IPS DF 6.9 (cell line): ENCODE measurements around the gene TXLNG.

Source experiments
- DNase-seq: peaks from one replicate; pipeline ENCODE4 v3.0.0-alpha.2; 2013; ENCODE audit warnings: low read depth, low spot score
- H3K27ac ChIP-seq: one replicate; pipeline ENCODE4 v1.5.1; 2013; ENCODE audit warnings: low read length, control low read depth
- H3K27me3 ChIP-seq: 2 replicates; pipeline ENCODE4 v1.6.1; 2013; ENCODE audit warnings: mild to moderate bottlenecking, low read length; ENCODE audit not compliant: control insufficient read depth, insufficient read depth
- H3K36me3 ChIP-seq: 2 replicates; pipeline ENCODE4 v1.6.1; 2013; ENCODE audit warnings: low read length; ENCODE audit not compliant: control insufficient read depth, insufficient read depth
- H3K4me1 ChIP-seq: 2 replicates; pipeline ENCODE4 v1.6.1; 2013; ENCODE audit warnings: low read length; ENCODE audit not compliant: control insufficient read depth, insufficient read depth
- H3K4me3 ChIP-seq: 2 replicates; pipeline ENCODE4 v1.5.1; 2013; ENCODE audit warnings: mild to moderate bottlenecking, low read length
- H3K9me3 ChIP-seq: 2 replicates; pipeline ENCODE4 v1.6.1; 2013; ENCODE audit warnings: low read length, inconsistent platforms; ENCODE audit not compliant: control insufficient read depth, insufficient read depth
- WGBS: extraction: QIAGEN DNeasy Blood & Tissue Kit; methylation state at CpG from one replicate; pipeline ENCODE4 v1.1.7; 2013; ENCODE audit warnings: mixed read lengths, missing lambda C conversion rate; ENCODE audit not compliant: insufficient read length, insufficient coverage; 5-methylcytosine and 5-hydroxymethylcytosine counted together

TXLNG gene

DNA sequence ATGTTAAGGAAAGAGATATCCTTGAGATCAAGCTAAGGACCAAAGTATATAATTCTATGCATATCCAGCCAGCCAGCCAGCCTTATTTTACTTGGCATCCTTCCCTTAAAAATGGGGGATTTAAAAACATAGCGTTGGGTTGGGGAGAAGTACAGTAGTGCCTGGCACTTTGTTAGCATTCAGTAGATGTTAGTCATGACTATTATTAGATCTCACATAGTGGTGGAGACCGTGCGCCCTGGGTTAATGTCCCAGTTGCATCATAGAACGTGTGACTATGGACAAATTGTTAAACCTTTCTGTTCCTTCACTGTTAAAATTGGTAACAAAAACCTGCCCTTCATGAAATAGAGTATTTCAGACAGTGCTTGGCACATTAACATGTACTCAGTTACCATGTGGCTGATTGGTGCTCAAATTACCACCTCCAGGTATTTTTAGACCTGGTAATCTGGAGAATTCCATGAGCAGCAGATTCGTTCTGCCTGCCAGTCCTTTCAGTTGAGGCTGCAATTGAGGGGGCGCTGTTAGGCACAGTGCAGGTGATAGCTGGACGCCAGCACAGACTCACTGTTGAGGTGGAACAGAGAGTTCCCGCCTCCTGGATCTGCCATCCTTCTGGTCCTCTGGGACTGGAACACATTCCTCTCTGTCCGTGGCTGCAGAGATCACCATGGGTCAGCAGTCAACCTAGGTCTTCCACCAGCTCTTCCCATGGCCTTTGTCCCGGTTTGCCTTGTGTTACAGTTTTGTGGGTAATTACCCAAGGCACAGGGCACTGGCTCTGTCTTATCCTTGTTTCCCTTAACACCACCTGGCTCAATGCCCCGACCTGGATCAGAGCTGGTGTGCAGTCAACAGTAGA is 52.2 kb downstream of the TXLNG start:
- Histone ChIP-seq H3K27me3 (no peaks in the 10 kb centered on the region), H3K9me3 (no peaks in the 10 kb centered on the region), H3K27ac (no peak overlapping the region), H3K4me1 (no peaks in the 10 kb centered on the region), H3K36me3 (peaks cover 15% of the 10 kb centered on the region; the same call in 1 of the 2 replicates), H3K4me3 (no peak overlapping the region)
- no peak for DNase-seq
- WGBS = no CpG with 5 or more reads among the region's 11 CpGs

DNA sequence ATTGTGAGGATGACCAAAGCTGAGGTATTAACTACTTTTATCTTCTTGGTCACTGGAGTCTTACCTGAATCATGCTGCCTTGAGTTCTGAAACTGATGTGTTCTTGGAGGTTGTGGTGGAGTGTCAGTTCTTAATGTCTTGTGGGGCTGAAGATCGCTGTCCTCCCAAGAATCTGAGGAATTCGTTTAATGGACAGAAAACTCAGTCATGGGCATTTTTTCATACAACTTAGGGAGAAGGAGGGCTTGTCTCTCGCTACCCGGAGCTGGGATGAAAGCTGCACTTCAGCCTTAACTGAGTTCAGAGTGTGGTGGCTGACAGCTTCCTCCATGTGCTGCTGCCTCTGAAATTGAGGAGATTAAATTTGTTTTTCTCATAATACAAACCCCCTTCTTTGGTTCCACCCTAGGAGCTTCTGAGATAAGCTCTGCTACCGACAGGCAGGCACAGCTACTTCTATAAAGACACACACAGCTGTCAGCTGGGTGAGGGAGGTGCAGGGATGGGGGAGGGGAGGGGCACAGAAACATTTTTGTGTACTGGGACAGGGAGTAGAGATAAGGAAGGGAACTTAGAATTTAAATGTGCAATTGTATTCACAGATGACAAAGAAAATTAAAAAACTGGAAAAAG is 53.1 kb downstream of the TXLNG start:
- Histone ChIP-seq H3K27ac (no peak overlapping the region), H3K9me3 (no peaks in the 10 kb centered on the region), H3K4me3 (no peak overlapping the region), H3K36me3 (peaks cover 14% of the 10 kb centered on the region; the same call in 1 of the 2 replicates), H3K4me1 (no peaks in the 10 kb centered on the region), H3K27me3 (no peaks in the 10 kb centered on the region)
- DNase-seq = no peak
- WGBS = no CpG with 5 or more reads among the region's 5 CpGs

DNA sequence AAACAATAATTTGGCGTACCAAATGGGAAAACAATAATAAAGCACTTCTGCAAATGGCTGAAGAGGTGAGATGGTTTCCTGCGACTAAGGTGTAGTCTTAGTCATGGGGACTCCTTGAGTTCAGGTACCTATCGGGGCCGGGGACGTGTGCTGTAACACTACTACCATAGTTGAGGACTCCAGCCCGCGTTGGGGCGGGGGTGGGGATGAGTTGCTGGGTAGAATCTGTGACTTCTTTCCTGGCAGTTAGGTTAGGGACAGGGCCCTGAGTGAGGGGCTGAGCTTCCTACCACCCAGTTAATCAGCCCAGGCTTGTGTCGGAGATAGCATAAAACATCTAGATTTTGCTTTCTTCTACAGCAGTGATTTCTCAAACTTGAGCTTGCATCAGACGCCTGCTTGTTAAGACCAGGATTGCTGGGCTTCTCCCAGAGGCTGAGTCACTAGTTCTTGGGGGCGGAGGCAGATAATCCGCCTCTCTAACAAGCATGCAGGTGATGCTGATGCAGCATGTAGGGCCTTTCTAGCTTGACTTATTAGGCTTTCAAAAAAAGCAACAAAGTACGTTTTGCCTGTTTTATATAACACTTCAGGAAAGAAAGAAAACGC is 53.7 kb downstream of the TXLNG start:
- Histone ChIP-seq H3K4me1 (no peaks in the 10 kb centered on the region), H3K27me3 (no peaks in the 10 kb centered on the region), H3K27ac (no peak overlapping the region), H3K4me3 (no peak overlapping the region), H3K9me3 (no peaks in the 10 kb centered on the region), H3K36me3 (peaks cover 13% of the 10 kb centered on the region; the same call in 1 of the 2 replicates)
- no peak for DNase-seq
- WGBS = no CpG with 5 or more reads among the region's 14 CpGs

DNA sequence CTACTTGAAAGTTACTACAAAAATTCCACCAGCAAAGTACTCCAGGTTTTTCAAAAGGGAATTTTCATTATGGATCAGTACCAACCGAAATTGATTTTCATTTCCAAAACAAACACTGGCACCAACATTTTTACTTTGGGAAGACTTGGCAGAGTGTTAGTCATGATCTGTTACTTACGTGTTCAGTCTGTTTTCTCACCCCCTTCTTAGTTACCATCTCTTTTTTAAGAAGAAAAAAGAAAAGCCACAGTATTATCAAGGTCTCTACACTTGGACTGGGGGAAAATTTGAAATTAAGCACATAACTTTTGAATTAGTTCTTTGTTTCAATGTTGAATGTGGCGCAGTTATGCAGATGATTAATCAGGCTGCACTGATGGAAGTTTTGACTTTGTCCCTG is 56.4 kb downstream of the TXLNG start:
- no CpG with 5 or more reads among the region's 3 CpGs for WGBS
- no peak overlapping the region for H3K27ac ChIP-seq
- DNase-seq = no peak

DNA sequence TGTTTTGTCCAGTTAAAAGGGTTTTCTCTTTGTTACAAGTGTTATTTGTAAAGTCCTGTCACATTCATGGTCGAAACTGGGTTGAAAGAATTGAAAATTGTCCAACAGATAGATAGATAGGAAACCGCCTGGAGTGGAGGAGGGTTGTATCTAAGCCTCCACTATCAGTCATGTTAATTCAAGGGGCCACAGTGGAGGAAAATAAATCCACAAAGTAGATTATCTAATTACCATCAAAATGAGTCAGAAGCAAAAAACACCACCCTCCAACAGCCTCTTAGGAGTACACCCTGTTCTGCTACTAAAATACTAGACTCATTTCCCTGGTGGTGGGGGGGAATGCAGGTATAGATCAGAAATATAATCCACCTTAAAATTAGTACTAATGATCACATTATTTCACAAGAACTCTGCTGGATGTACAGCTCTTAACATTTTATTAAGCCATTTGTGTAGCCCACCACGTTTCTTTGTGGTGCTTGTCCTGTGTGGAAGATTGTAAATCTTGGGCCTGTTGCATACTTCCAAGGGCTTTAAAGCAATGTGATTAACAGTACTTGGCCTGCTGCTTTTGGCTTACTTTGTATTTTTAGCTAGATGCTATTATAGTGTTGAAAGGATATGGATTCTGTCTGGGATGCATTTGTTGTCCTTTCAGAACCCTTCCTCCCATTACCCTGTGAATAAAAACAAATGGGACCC is 57.1 kb downstream of the TXLNG start:
- Histone ChIP-seq H3K4me3 (no peak overlapping the region), H3K36me3 (peaks cover 9% of the 10 kb centered on the region; the same call in 1 of the 2 replicates), H3K27me3 (no peaks in the 10 kb centered on the region), H3K27ac (no peak overlapping the region), H3K9me3 (no peaks in the 10 kb centered on the region), H3K4me1 (no peaks in the 10 kb centered on the region)
- no peak for DNase-seq
- no CpG with 5 or more reads among the region's 3 CpGs for WGBS

More for the DNA sequence above, 56.4 kb downstream of the TXLNG start:
- no peak overlapping the region for H3K4me3 ChIP-seq
- no peaks in the 10 kb centered on the region for H3K9me3 ChIP-seq
- H3K36me3 ChIP-seq = peaks cover 9% of the 10 kb centered on the region; the same call in 1 of the 2 replicates
- no peaks in the 10 kb centered on the region for H3K27me3 ChIP-seq
- H3K4me1 ChIP-seq = no peaks in the 10 kb centered on the region

DNA sequence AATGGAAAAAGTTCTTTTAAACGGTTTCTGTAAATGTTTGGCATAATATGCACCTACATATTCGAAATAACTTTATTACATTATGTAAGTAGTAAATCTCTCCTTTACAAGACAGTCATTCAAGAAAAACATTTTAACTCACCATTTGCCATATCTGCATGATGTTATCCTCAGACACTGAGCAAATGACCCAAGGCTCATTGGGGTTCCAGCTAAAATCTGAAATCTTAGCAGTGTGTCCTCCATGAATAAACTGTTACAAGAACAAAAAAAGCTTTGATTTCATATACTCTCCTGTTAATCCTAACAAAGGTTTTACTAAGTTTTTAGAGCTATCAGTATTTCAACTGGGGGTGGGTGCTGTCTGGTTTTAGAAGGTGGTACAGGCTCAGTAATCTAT is 59.4 kb downstream of the TXLNG start:
- Histone ChIP-seq H3K27me3 (no peaks in the 10 kb centered on the region), H3K36me3 (peaks cover 3% of the 10 kb centered on the region; the same call in 1 of the 2 replicates), H3K9me3 (no peaks in the 10 kb centered on the region), H3K4me1 (no peaks in the 10 kb centered on the region), H3K4me3 (no peak overlapping the region), H3K27ac (no peak overlapping the region)
- no peak for DNase-seq
- WGBS = no CpG with 5 or more reads among the region's 2 CpGs

DNA sequence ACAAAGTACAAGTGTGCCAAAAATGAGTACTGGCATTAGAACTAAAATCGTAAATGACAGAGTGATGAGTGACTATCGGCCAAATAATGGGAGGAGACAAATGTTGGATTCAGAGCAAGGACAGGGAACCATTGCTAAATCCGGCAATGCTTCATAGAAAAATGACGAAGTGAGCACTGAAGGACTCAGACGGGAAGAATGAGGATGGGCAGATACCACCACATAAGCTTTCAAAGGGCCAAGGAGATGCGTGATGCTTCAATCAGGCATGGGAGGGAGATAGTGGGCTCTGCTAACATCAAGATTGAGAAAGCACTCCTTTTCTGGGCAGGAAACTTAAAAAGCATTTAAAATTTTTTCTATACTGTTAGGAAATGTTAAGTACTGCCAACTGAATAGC is 62.3 kb downstream of the TXLNG start:
- Histone ChIP-seq H3K4me3 (no peak overlapping the region), H3K9me3 (no peaks in the 10 kb centered on the region), H3K4me1 (no peaks in the 10 kb centered on the region), H3K36me3 (peaks cover 4% of the 10 kb centered on the region; the same call in 1 of the 2 replicates), H3K27me3 (no peaks in the 10 kb centered on the region), H3K27ac (no peak overlapping the region)
- WGBS = no CpG with 5 or more reads among the region's 6 CpGs
- DNase-seq = no peak

DNA sequence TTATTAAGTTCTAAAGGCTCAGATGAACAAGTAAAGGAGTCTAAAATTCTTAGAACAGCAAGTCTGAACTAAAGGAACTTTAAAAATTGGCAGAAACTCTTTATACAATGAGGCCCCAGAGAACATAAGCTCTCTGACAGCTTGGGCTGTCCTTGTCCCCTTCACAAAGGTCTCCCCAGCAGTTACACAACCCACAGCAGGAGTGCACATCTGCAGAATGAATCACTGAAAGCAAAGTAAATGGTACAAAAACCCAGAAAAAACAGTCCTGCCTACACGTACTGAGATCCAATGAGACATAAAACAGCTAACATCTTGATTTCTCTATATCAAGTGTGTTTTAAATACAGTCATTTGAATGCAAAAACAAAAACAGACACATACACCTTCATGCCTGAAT is 65.2 kb downstream of the TXLNG start:
- Histone ChIP-seq H3K27ac (no peak overlapping the region), H3K36me3 (peaks cover 6% of the 10 kb centered on the region; the same call in 1 of the 2 replicates), H3K4me1 (no peaks in the 10 kb centered on the region; the same call in 1 of the 2 replicates), H3K9me3 (no peaks in the 10 kb centered on the region), H3K4me3 (no peak overlapping the region), H3K27me3 (no peaks in the 10 kb centered on the region)
- DNase-seq = no peak
- no CpG with 5 or more reads among the region's 1 CpG for WGBS

DNA sequence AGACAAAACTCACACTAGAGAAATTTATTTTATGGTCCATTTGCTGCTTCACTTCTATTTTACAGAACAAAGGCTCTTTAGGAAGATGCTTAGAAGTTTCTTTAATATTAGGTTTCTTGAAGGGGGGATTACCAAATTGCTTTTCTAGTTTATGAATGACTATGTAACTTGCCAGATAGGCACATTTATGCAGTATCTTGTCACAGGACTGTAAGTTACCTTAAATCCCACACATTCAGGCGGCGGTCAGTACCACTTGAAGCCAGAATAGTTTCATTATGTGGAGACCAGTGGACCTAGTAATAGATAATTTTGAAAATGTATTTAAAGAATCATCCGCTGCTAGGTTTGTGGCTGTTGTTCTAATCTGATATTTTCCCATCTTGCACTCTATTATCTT is 65.6 kb downstream of the TXLNG start:
- Histone ChIP-seq H3K4me3 (no peak overlapping the region), H3K9me3 (no peaks in the 10 kb centered on the region), H3K27ac (no peak overlapping the region), H3K27me3 (no peaks in the 10 kb centered on the region), H3K4me1 (no peaks in the 10 kb centered on the region; the same call in 1 of the 2 replicates), H3K36me3 (peaks cover 6% of the 10 kb centered on the region; the same call in 1 of the 2 replicates)
- DNase-seq = no peak
- WGBS = no CpG with 5 or more reads among the region's 3 CpGs
